Gastroesophageal sphincter (tissue), 4 donors: ENCODE results near the gene CFAP119. TPM values are rescaled to one million over a fixed set of nuclear protein-coding genes. Genes with fewer than 3 reads are reported as not detected.

Experiments used
- ATAC-seq: fragments of 150-250 bp; one replicate; pipeline ENCODE4 v1.9.1; 2016; ENCODE audit warnings: mild to moderate bottlenecking, moderate library complexity
- H3K27ac ChIP-seq, 4 donors: fragments of 200-600 bp; sonication (generic) in 3 of 4; 1 replicate in 3 of 4; 2 replicates in 1 of 4; pipeline ENCODE4 v1.5.1; 2016 to 2019
- H3K27me3 ChIP-seq: fragments of 200-600 bp; sonication (generic); one replicate; pipeline ENCODE4 v1.5.1; 2019
- H3K36me3 ChIP-seq, 2 donors: fragments of 200-600 bp; sonication (generic); one replicate each; pipeline ENCODE4 v1.5.1; 2019; ENCODE audit warnings: control low read depth in 1 of 2
- H3K4me1 ChIP-seq, 3 donors: fragments of 200-600 bp; sonication (generic); 1 replicate in 2 of 3; 2 replicates in 1 of 3; pipeline ENCODE4 v1.5.1; 2016 to 2019; ENCODE audit warnings: control low read depth in 2 of 3
- H3K4me3 ChIP-seq, 2 donors: fragments of 200-600 bp; sonication (generic); one replicate each; pipeline ENCODE4 v1.5.1; 2019; ENCODE audit warnings: mild to moderate bottlenecking in 1 of 2, moderate library complexity in 1 of 2
- H3K9me3 ChIP-seq, 3 donors: fragments of 200-600 bp; sonication (generic); one replicate each; pipeline ENCODE4 v1.5.1; 2017 to 2019; ENCODE audit warnings: control low read depth in 2 of 3
- EP300 ChIP-seq: sonication (generic); formaldehyde crosslinking; IDR thresholded peaks from one replicate; pipeline ENCODE4 v1.6.1; 2017; ENCODE audit warnings: antibody characterized with exemption, mild to moderate bottlenecking
- POLR2A ChIP-seq, 2 donors: fragments of 450-650 bp; IDR thresholded peaks; one replicate each; pipeline ENCODE4 v1.6.1; 2017; ENCODE audit warnings: antibody characterized with exemption in 2 of 2, mild to moderate bottlenecking in 2 of 2, moderate library complexity in 1 of 2
- POLR2AphosphoS5 ChIP-seq: sonication (generic); formaldehyde crosslinking; IDR thresholded peaks from one replicate; pipeline ENCODE4 v1.6.1; 2017; ENCODE audit warnings: antibody characterized with exemption
- WGBS, 2 donors: methylation state at CpG; one replicate each; pipeline ENCODE4 v1.1.5; 2018; ENCODE audit warnings: low coverage in 1 of 2; 5-methylcytosine and 5-hydroxymethylcytosine counted together
- total RNA-seq, 4 donors: library from RNA; depleted of rRNA; stranded (reverse); fragments of >200 nt; gene quantifications; one replicate each; pipeline ENCODE4 v1.1.0, GENCODE V29; 2016
- TF ChIP-seq, protein P1 (sequence below), 4 experiments: fragments of 200-600 bp in 2 of 4; fragments of 450-650 bp in 2 of 4; sonication (generic) in 1 of 4; IDR thresholded peaks; one replicate each; pipeline ENCODE4 v1.5.1; 2017 to 2019; ENCODE audit warnings: antibody characterized with exemption in 4 of 4, mild to moderate bottlenecking in 2 of 4, moderate library complexity in 2 of 4

CFAP119 gene
- total RNA-seq, 4 donors from 2014 or later, result 1.3 to 1.9 TPM; not detected in 2

DNA sequence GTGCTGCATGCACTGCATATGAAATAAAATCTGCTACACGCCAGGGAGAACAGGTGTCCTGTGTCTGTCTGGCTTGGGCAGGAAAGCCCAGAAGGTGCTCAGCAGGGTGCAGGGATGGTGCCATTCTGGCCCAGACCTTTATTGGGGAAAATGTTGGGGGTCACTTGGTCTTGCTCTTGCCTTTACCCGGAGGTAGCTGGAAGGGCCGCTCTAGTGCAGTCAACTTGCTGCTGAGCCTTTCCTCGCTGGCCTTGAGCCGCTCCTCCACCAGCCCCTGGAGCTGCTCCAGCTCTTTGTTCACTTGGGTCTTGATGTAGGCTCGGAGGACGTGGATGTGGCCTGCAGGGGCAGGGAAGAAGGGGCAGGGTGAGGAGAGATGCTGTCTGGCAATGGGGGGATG, 4.5 kb downstream of the CFAP119 start:
- TF ChIP-seq EP300 (no peak), POLR2A (IDR thresholded peaks at IDR 0.05) (no peak), POLR2AphosphoS5 (no peak)
- TF ChIP-seq, protein P1, sequence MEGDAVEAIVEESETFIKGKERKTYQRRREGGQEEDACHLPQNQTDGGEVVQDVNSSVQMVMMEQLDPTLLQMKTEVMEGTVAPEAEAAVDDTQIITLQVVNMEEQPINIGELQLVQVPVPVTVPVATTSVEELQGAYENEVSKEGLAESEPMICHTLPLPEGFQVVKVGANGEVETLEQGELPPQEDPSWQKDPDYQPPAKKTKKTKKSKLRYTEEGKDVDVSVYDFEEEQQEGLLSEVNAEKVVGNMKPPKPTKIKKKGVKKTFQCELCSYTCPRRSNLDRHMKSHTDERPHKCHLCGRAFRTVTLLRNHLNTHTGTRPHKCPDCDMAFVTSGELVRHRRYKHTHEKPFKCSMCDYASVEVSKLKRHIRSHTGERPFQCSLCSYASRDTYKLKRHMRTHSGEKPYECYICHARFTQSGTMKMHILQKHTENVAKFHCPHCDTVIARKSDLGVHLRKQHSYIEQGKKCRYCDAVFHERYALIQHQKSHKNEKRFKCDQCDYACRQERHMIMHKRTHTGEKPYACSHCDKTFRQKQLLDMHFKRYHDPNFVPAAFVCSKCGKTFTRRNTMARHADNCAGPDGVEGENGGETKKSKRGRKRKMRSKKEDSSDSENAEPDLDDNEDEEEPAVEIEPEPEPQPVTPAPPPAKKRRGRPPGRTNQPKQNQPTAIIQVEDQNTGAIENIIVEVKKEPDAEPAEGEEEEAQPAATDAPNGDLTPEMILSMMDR (IDR thresholded peaks at IDR 0.05), result no peak
- Histone ChIP-seq H3K4me3 (no peak overlapping the region), H3K36me3 (peaks cover 0 to 66% of the 10 kb centered on the region in 2 donors), H3K9me3 (no peaks in the 10 kb centered on the region), H3K4me1 (peaks cover 0 to 14% (median 8%) of the 10 kb centered on the region in 3 donors), H3K27me3 (no peaks in the 10 kb centered on the region), H3K27ac (no peak overlapping the region)
- no peak for ATAC-seq
- 50 to 67% methylated on average over 1 to 4 of the region's 7 CpGs for WGBS, 2 donors

DNA sequence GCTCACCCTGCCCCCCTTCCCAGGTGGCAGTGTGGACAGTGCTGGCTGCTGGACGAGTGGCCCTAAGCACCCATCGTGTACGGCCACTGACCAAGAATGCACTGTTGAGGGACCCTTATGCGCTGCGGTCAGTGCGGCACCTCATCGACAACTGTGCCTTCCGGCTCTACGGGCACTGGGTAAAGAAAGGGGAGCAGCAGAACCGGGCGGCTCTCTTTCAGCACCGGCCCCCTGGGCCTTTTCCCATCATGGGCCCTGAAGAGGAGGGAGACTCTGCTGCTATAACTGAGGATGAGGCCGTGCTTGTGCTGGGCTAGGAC, 5.1 kb downstream of the CFAP119 start:
- no peak for ATAC-seq
- peaks cover 0 to 14% (median 8%) of the 10 kb centered on the region in 3 donors for H3K4me1 ChIP-seq
- WGBS, 2 donors, result 73 to 100% methylated on average over 2 to 3 of the region's 13 CpGs
- H3K36me3 ChIP-seq, result peaks cover 0 to 72% of the 10 kb centered on the region in 2 donors
- no peak overlapping the region for H3K27ac ChIP-seq
- H3K27me3 ChIP-seq, result no peaks in the 10 kb centered on the region
- no peak for TF ChIP-seq EP300
- TF ChIP-seq, protein P1 (IDR thresholded peaks at IDR 0.05), result no peak
- TF ChIP-seq POLR2AphosphoS5, result no peak
- no peak overlapping the region for H3K4me3 ChIP-seq
- no peaks in the 10 kb centered on the region for H3K9me3 ChIP-seq

- no peak for ATAC-seq
- Histone ChIP-seq H3K4me3 (no peak overlapping the region), H3K27ac (no peak overlapping the region), H3K4me1 (peaks cover 0 to 9% (median 5%) of the 10 kb centered on the region in 3 donors), H3K36me3 (peaks cover 0 to 78% of the 10 kb centered on the region in 2 donors), H3K9me3 (no peaks in the 10 kb centered on the region), H3K27me3 (no peaks in the 10 kb centered on the region)
- TF ChIP-seq, protein P1 (IDR thresholded peaks at IDR 0.05), result no peak
- TF ChIP-seq EP300, result no peak
- TF ChIP-seq POLR2A (IDR thresholded peaks at IDR 0.05), result no peak
- TF ChIP-seq POLR2AphosphoS5, result no peak
- 93 to 94% methylated on average over 6 to 10 of the region's 20 CpGs for WGBS, 2 donors
These were observed 5.7 kb downstream of the CFAP119 start for GRCh38 chr16:30755955-30756780.

GRCh38 chr16:30753596-30753995, 8.3 kb downstream of the CFAP119 start:
- no peak for ATAC-seq
- H3K9me3 ChIP-seq, result no peaks in the 10 kb centered on the region
- peaks cover 0 to 80% of the 10 kb centered on the region in 2 donors for H3K36me3 ChIP-seq
- H3K27ac ChIP-seq, result no peak overlapping the region
- peaks cover 0 to 14% (median 0%) of the 10 kb centered on the region in 3 donors for H3K4me1 ChIP-seq
- no peaks in the 10 kb centered on the region for H3K27me3 ChIP-seq
- no peak for TF ChIP-seq EP300
- TF ChIP-seq POLR2A (IDR thresholded peaks at IDR 0.05), result no peak
- TF ChIP-seq, protein P1 (IDR thresholded peaks at IDR 0.05), result no peak
- no peak for TF ChIP-seq POLR2AphosphoS5
- no peak overlapping the region for H3K4me3 ChIP-seq
- WGBS, 2 donors, result 32% methylated on average over 3 of the region's 4 CpGs; no CpG with 5 or more reads in 1 of the 2 donors

- ATAC-seq, result no peak
- no peak overlapping the region for H3K27ac ChIP-seq
- H3K36me3 ChIP-seq, result peaks cover 0 to 55% of the 10 kb centered on the region in 2 donors
- TF ChIP-seq POLR2AphosphoS5 (no peak), EP300 (no peak), POLR2A (IDR thresholded peaks at IDR 0.05) (no peak)
- TF ChIP-seq, protein P1 (IDR thresholded peaks at IDR 0.05), result no peak
- no peaks in the 10 kb centered on the region for H3K27me3 ChIP-seq
- no peak overlapping the region for H3K4me3 ChIP-seq
- H3K4me1 ChIP-seq, result peaks cover 0 to 22% (median 5%) of the 10 kb centered on the region in 3 donors
- no peaks in the 10 kb centered on the region for H3K9me3 ChIP-seq
- WGBS, 2 donors, result 80 to 90% methylated on average over 3 of the region's 20 CpGs
These were observed 10.9 kb downstream of the CFAP119 start for GRCh38 chr16:30750876-30751465.
